Tongue (tissue), 1 donor: ENCODE data around the gene TAF1C. TPM values are rescaled to one million over a fixed set of nuclear protein-coding genes. Genes with fewer than 3 reads are reported as not detected.

Experiments used
- total RNA-seq: library from RNA; depleted of rRNA; stranded (reverse); fragments of >200 nt; gene quantifications from one replicate; pipeline ENCODE4 v1.2.3, GENCODE V29; 2014

TAF1C gene
- total RNA-seq, 1 donor from 2014 or later, result 39.4 TPM

Other genes with a start within 250 kb of the TAF1C start
- 0.21 TPM for gene OSGIN1, start 233.8 kb downstream of the TAF1C start, total RNA-seq
- not detected for gene NECAB2, start 218.8 kb downstream of the TAF1C start, total RNA-seq
- not detected for gene SLC38A8, start 144.3 kb downstream of the TAF1C start, total RNA-seq
- 96.9 TPM for gene MBTPS1, start 70.1 kb downstream of the TAF1C start, total RNA-seq
- gene HSDL1, start 41.9 kb downstream of the TAF1C start, total RNA-seq, result 25.3 TPM
- gene DNAAF1, start 41.7 kb downstream of the TAF1C start, total RNA-seq, result 0.10 TPM
- 0.31 TPM for gene ADAD2, start 4.1 kb upstream of the TAF1C start, total RNA-seq
- not detected for gene KCNG4, start 53.0 kb upstream of the TAF1C start, total RNA-seq
- 4.8 TPM for gene WFDC1, start 107.8 kb upstream of the TAF1C start, total RNA-seq
- gene ATP2C2, start 181.5 kb upstream of the TAF1C start, total RNA-seq, result 5.7 TPM